CD4-positive, alpha-beta T cell (primary cell): ENCODE measurements around the gene RGS14. TPM values are rescaled to one million over a fixed set of nuclear protein-coding genes. Genes with fewer than 3 reads are reported as not detected.
A peak's percentile ranks its signal among the peaks of the same experiment; 100 is the strongest.

Experiments used
- ATAC-seq: fragments of 200-7000 bp; cut with Tn5 transposase; one replicate; pipeline ENCODE4 v1.10.0; 2022; ENCODE audit warnings: mild to moderate bottlenecking; ENCODE audit not compliant: poor library complexity
- CTCF ChIA-PET: fragments of 350-600 bp; sonication (Branson Sonifier 250); formaldehyde crosslinking; loops from one replicate; lab custom pipeline; 2021; ENCODE audit warnings: antibody characterized with exemption, inconsistent platforms; lab: Charles Lee
- POLR2A ChIA-PET: fragments of 350-600 bp; sonication (Branson Sonifier 250); formaldehyde crosslinking; loops from one replicate; lab custom pipeline; 2021; ENCODE audit warnings: antibody characterized with exemption, inconsistent platforms; lab: Charles Lee
- DNase-seq, 14 experiments: peaks; one replicate each; pipeline ENCODE4 v3.0.0-alpha.2; 2013 to 2020; ENCODE audit warnings: mixed read lengths in 2 of 14
- H3K27ac ChIP-seq, 2 donors: one replicate each; pipeline versions ENCODE4 v1.5.1 to v1.7.0; 2013; ENCODE audit warnings: low read length in 2 of 2, low read depth in 1 of 2, mild to moderate bottlenecking in 1 of 2
- H3K27me3 ChIP-seq, 2 experiments: 1 replicate in 1 of 2; 2 replicates in 1 of 2; pipeline versions ENCODE4 v1.6.1 to v1.7.0; 2013; ENCODE audit warnings: low read length in 2 of 2, control low read depth in 1 of 2, mild to moderate bottlenecking in 1 of 2, moderate library complexity in 1 of 2; ENCODE audit not compliant: insufficient read depth in 2 of 2, control insufficient read depth in 1 of 2
- H3K36me3 ChIP-seq: one replicate; pipeline ENCODE4 v1.6.1; 2013; ENCODE audit warnings: low read length, control low read depth; ENCODE audit not compliant: insufficient read depth
- H3K4me1 ChIP-seq: one replicate; pipeline ENCODE4 v1.6.1; 2013; ENCODE audit warnings: low read length, control low read depth; ENCODE audit not compliant: insufficient read depth
- H3K4me3 ChIP-seq: one replicate; pipeline ENCODE4 v1.5.1; 2013; ENCODE audit warnings: mild to moderate bottlenecking, low read length, moderate library complexity
- H3K9me3 ChIP-seq, 2 experiments: 1 replicate in 1 of 2; 2 replicates in 1 of 2; pipeline versions ENCODE4 v1.6.1 to v1.7.0; 2013; ENCODE audit warnings: low read length in 2 of 2, mild to moderate bottlenecking in 2 of 2, control low read depth in 1 of 2, moderate library complexity in 1 of 2; ENCODE audit not compliant: control insufficient read depth in 1 of 2, insufficient read depth in 1 of 2
- H3K27ac Mint-ChIP-seq: one replicate; pipeline ENCODE4 v1.8.0; 2020; ENCODE audit warnings: mixed read lengths
- H3K27me3 Mint-ChIP-seq: one replicate; pipeline ENCODE4 v1.8.0; 2021; ENCODE audit warnings: mixed read lengths
- H3K36me3 Mint-ChIP-seq: one replicate; pipeline ENCODE4 v1.8.0; 2021; ENCODE audit warnings: low read depth, mixed read lengths
- H3K4me1 Mint-ChIP-seq: one replicate; pipeline ENCODE4 v1.8.0; 2021; ENCODE audit warnings: low read depth, mixed read lengths
- H3K4me3 Mint-ChIP-seq: one replicate; pipeline ENCODE4 v1.8.0; 2020; ENCODE audit warnings: mild to moderate bottlenecking, mixed read lengths
- H3K9me3 Mint-ChIP-seq: one replicate; pipeline ENCODE4 v1.8.0; 2020; ENCODE audit warnings: mixed read lengths
- intact Hi-C, 2 experiments: fragments of 100-400 bp; cut with DNase I in 1 of 2; cut with micrococcal nuclease in 1 of 2; formaldehyde crosslinking; loops; one replicate each; pipeline versions ENCODE4 v1.15.1 to v1.9.0; 2023 to 2025; cut with DNase I, micrococcal nuclease
- total RNA-seq, 174 experiments: library from RNA in 2 of 174; stranded (reverse) in 2 of 174; gene quantifications; one replicate each; pipeline ENCODE4 v1.2.3 and lab custom pipeline; 2021 to 2026
- TF ChIP-seq, protein P1 (sequence below): fragments of 200-600 bp; IDR thresholded peaks from one replicate; pipeline ENCODE4 v1.8.0; 2022; ENCODE audit warnings: antibody characterized with exemption, mild to moderate bottlenecking

The RGS14 gene
- total RNA-seq, 2 experiments from 2014 or later: 34.7 to 35.3 TPM

DNA sequence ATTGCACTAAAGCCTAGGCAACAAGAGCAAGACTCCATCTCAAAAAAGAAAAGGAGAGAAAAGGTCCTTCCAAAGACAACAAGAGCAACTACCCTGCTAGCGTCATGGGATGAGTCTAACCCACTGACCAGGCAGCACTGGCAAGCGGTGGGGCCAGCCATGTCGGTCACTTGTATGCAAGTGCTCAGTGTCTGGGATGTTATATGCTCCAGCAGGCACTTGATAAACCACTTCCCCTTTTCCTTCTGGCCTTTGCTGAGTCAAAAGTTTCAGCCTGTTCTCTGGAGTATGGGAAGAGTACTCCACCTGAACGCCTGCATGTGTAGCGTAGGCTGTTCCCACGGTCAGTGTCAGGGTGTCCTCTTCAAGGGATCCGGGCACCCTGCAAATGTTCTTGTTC is 36.8 kb upstream of the RGS14 start:
- Histone ChIP-seq H3K4me3 (no peak overlapping the region), H3K36me3 (peaks cover 6% of the 10 kb centered on the region), H3K9me3 (peaks cover 0 to 4% of the 10 kb centered on the region in 2 experiments), H3K27ac (no peak overlapping the region), H3K4me1 (peaks cover 14% of the 10 kb centered on the region), H3K27me3 (no peaks in the 10 kb centered on the region)
- TF ChIP-seq, protein P1, sequence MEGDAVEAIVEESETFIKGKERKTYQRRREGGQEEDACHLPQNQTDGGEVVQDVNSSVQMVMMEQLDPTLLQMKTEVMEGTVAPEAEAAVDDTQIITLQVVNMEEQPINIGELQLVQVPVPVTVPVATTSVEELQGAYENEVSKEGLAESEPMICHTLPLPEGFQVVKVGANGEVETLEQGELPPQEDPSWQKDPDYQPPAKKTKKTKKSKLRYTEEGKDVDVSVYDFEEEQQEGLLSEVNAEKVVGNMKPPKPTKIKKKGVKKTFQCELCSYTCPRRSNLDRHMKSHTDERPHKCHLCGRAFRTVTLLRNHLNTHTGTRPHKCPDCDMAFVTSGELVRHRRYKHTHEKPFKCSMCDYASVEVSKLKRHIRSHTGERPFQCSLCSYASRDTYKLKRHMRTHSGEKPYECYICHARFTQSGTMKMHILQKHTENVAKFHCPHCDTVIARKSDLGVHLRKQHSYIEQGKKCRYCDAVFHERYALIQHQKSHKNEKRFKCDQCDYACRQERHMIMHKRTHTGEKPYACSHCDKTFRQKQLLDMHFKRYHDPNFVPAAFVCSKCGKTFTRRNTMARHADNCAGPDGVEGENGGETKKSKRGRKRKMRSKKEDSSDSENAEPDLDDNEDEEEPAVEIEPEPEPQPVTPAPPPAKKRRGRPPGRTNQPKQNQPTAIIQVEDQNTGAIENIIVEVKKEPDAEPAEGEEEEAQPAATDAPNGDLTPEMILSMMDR: no peak
- DNase-seq: peak in 1 of 14 experiments; percentile 31
- Mint-ChIP-seq H3K27me3 (no peaks in the 10 kb centered on the region), H3K4me3 (no peak overlapping the region), H3K4me1 (peaks cover 22% of the 10 kb centered on the region), H3K36me3 (peaks cover 21% of the 10 kb centered on the region), H3K27ac (no peak overlapping the region), H3K9me3 (no peaks in the 10 kb centered on the region)
- no peak for ATAC-seq
- ChIA-PET POLR2A (no interaction called here), CTCF (no interaction called here)
- intact Hi-C loops: no loop called here

- Mint-ChIP-seq H3K4me3 (no peak overlapping the region), H3K27ac (no peak overlapping the region), H3K36me3 (peaks cover 32% of the 10 kb centered on the region), H3K4me1 (peaks cover 5% of the 10 kb centered on the region), H3K9me3 (no peaks in the 10 kb centered on the region), H3K27me3 (no peaks in the 10 kb centered on the region)
- peaks cover 7% of the 10 kb centered on the region for H3K4me1 ChIP-seq
- ChIA-PET POLR2A (no interaction called here), CTCF (interaction anchor here (1.3 kb wide), 1 partner anchor 10 kb away, joined by 3 read pairs; no protein-coding TSS in a partner anchor)
- H3K4me3 ChIP-seq: no peak overlapping the region
- H3K9me3 ChIP-seq: no peaks in the 10 kb centered on the region
- ATAC-seq: no peak
- TF ChIP-seq, protein P1: no peak
- intact Hi-C loops: no loop called here
- no peak for DNase-seq
- H3K27me3 ChIP-seq: no peaks in the 10 kb centered on the region
- H3K27ac ChIP-seq: no peak overlapping the region
- peaks cover 18% of the 10 kb centered on the region for H3K36me3 ChIP-seq
Observed at GRCh38 chr5:177325868-177326381, 31.8 kb upstream of the RGS14 start.

- H3K4me3 Mint-ChIP-seq: no peak overlapping the region
- peak; percentile 39 for ATAC-seq
- CTCF ChIA-PET: interaction anchor here (1.0 to 1.4 kb wide), 3 partner anchors 18 to 63 kb away, joined by 3 read pairs; no protein-coding TSS in a partner anchor
- H3K9me3 Mint-ChIP-seq: no peaks in the 10 kb centered on the region
- no peak overlapping the region for H3K27ac ChIP-seq
- H3K36me3 ChIP-seq: peaks cover 33% of the 10 kb centered on the region
- peak overlapping the region; percentile 2 for H3K27ac Mint-ChIP-seq
- DNase-seq: peak in 1 of 14 experiments; percentile 60
- H3K4me1 ChIP-seq: peaks cover 7% of the 10 kb centered on the region
- no peaks in the 10 kb centered on the region for H3K27me3 Mint-ChIP-seq
- H3K9me3 ChIP-seq: no peaks in the 10 kb centered on the region
- POLR2A ChIA-PET: no interaction called here
- intact Hi-C loops: no loop called here
- TF ChIP-seq, protein P1: no peak
- peaks cover 47% of the 10 kb centered on the region for H3K36me3 Mint-ChIP-seq
- H3K4me1 Mint-ChIP-seq: peaks cover 5% of the 10 kb centered on the region
- H3K4me3 ChIP-seq: no peak overlapping the region
- no peaks in the 10 kb centered on the region for H3K27me3 ChIP-seq
Observed at GRCh38 chr5:177327539-177328522, 29.9 kb upstream of the RGS14 start.
